Endothelial cell of umbilical vein (primary cell): Measurements from ENCODE around the gene POGK. TPM values are rescaled to one million over a fixed set of nuclear protein-coding genes. Genes with fewer than 3 reads are reported as not detected.

Experiments used
- BruUV-seq: library from RNA; stranded (reverse); fragments of 400-500 nt; replicated peaks from 2 replicates; lab custom pipeline; 2021; lab: Mats Ljungman, UMichigan
- CTCF ChIA-PET: fragments of 300-600, 350-600 bp; sonication (Branson Sonifier 250); formaldehyde crosslinking; loops from one replicate; lab custom pipeline; 2021; ENCODE audit warnings: antibody characterized with exemption, inconsistent platforms; lab: Charles Lee
- POLR2A ChIA-PET: fragments of 300-600, 350-600 bp; sonication (Branson Sonifier 250); formaldehyde crosslinking; loops from one replicate; lab custom pipeline; 2021; ENCODE audit warnings: antibody characterized with exemption, inconsistent platforms; lab: Charles Lee
- DNase-seq: peaks from one replicate; pipeline ENCODE4 v3.0.0-alpha.2; 2011; ENCODE audit warnings: low read depth, low spot score
- FAIRE-seq: peaks from 2 replicates; lab custom pipeline; 2011; peaks lifted over from hg19 to GRCh38; lab: Jason Lieb, UNC
- H2AFZ ChIP-seq: 2 replicates; pipeline ENCODE4 v1.6.0; 2012; ENCODE audit warnings: low read depth, low read length, control low read depth, inconsistent platforms
- H3K27ac ChIP-seq: 2 replicates; pipeline ENCODE4 v1.5.1; 2011; ENCODE audit warnings: low read depth, mild to moderate bottlenecking, control low read depth, low read length, moderate library complexity; ENCODE audit not compliant: insufficient read depth
- H3K27me3 ChIP-seq, 2 experiments: 2 replicates each; pipeline versions ENCODE4 v1.6.0 to v1.6.1; 2011; ENCODE audit warnings: low read length in 2 of 2, mixed read lengths in 1 of 2; ENCODE audit not compliant: control insufficient read depth in 2 of 2, insufficient read depth in 2 of 2
- H3K36me3 ChIP-seq, 2 experiments: 2 replicates in 1 of 2; 3 replicates in 1 of 2; pipeline ENCODE4 v1.5.1; 2011; ENCODE audit warnings: low read length in 2 of 2, mild to moderate bottlenecking in 1 of 2, moderate library complexity in 1 of 2; ENCODE audit not compliant: control insufficient read depth in 2 of 2, insufficient read depth in 2 of 2; ENCODE audit errors: extremely low read depth in 1 of 2
- H3K4me1 ChIP-seq: 3 replicates; pipeline ENCODE4 v1.5.1; 2011; ENCODE audit warnings: mild to moderate bottlenecking, low read length; ENCODE audit not compliant: control insufficient read depth, insufficient read depth; ENCODE audit errors: extremely low read depth
- H3K4me2 ChIP-seq: 2 replicates; pipeline ENCODE4 v1.6.1; 2011; ENCODE audit warnings: low read length, control low read depth, mixed read lengths; ENCODE audit not compliant: insufficient read depth
- H3K4me3 ChIP-seq, 3 experiments: fragments of 200-600 bp in 1 of 3; sonication (generic), shearing (Covaris generic) in 1 of 3; replicated peaks in 1 of 3; 2 replicates each; pipeline ENCODE4 v1.5.1; 2011 to 2016; ENCODE audit warnings: control low read depth in 3 of 3, low read length in 3 of 3, mild to moderate bottlenecking in 2 of 3, inconsistent platforms in 1 of 3, low read depth in 1 of 3, moderate library complexity in 1 of 3; ENCODE audit not compliant: insufficient read depth in 1 of 3
- H3K79me2 ChIP-seq: 2 replicates; pipeline ENCODE4 v1.6.0; 2012; ENCODE audit warnings: low read length, inconsistent platforms; ENCODE audit not compliant: control insufficient read depth, insufficient read depth
- H3K9ac ChIP-seq: replicated peaks from 2 replicates; pipeline ENCODE3; 2011; ENCODE audit warnings: low read length, control low read depth; ENCODE audit not compliant: insufficient read depth; ENCODE audit errors: extremely low read depth
- H3K9me1 ChIP-seq: replicated peaks from 3 replicates; pipeline ENCODE4 v1.6.0; 2011; ENCODE audit warnings: mild to moderate bottlenecking, low read length; ENCODE audit not compliant: control insufficient read depth, insufficient read depth; ENCODE audit errors: extremely low read depth
- H3K9me3 ChIP-seq: replicated peaks from 2 replicates; pipeline ENCODE4 v1.5.1; 2012; ENCODE audit warnings: low read length, inconsistent platforms; ENCODE audit not compliant: control insufficient read depth, insufficient read depth
- H4K20me1 ChIP-seq: replicated peaks from 2 replicates; pipeline ENCODE3; 2011; ENCODE audit warnings: mild to moderate bottlenecking, low read length; ENCODE audit not compliant: control insufficient read depth, insufficient read depth; ENCODE audit errors: extremely low read depth
- CTCF ChIP-seq, 2 donors: IDR thresholded peaks; 1 replicate in 1 of 2; 2 replicates in 1 of 2; pipeline ENCODE4 v1.5.1; 2011; ENCODE audit warnings: low read length in 2 of 2, mild to moderate bottlenecking in 2 of 2, moderate library complexity in 2 of 2, control low read depth in 1 of 2, inconsistent platforms in 1 of 2, low read depth in 1 of 2; ENCODE audit not compliant: insufficient read depth in 1 of 2; ENCODE audit errors: extremely low read depth in 1 of 2
- EZH2 ChIP-seq: IDR thresholded peaks from 2 replicates; pipeline ENCODE4 v1.6.1; 2012; ENCODE audit warnings: borderline replicate concordance, low read depth, mild to moderate bottlenecking, moderate library complexity, low read length, inconsistent platforms; ENCODE audit not compliant: severe bottlenecking
- FOS ChIP-seq: IDR thresholded peaks from 2 replicates; pipeline ENCODE4 v1.6.1; 2011; ENCODE audit warnings: mild to moderate bottlenecking, low read length, moderate library complexity, borderline replicate concordance; ENCODE audit not compliant: insufficient read depth
- GATA2 ChIP-seq: IDR thresholded peaks from 2 replicates; pipeline ENCODE4 v1.7.0; 2011; ENCODE audit warnings: low read depth, mild to moderate bottlenecking, moderate library complexity, mixed read lengths, low read length; ENCODE audit not compliant: insufficient read length, insufficient read depth
- JUN ChIP-seq: IDR thresholded peaks from 2 replicates; pipeline ENCODE4 v1.6.1; 2011; ENCODE audit warnings: borderline replicate concordance, low read depth; ENCODE audit not compliant: insufficient read length, insufficient read depth
- MAX ChIP-seq: IDR thresholded peaks from 2 replicates; pipeline ENCODE4 v1.6.1; 2011; ENCODE audit not compliant: insufficient read depth, insufficient read length
- MYC ChIP-seq: IDR thresholded peaks from one replicate; pipeline ENCODE4 v1.6.1; 2011; ENCODE audit warnings: mild to moderate bottlenecking, low read depth, low read length
- POLR2A ChIP-seq: IDR thresholded peaks from 2 replicates; pipeline ENCODE4 v1.6.1; 2012; ENCODE audit warnings: low read depth, mild to moderate bottlenecking, control low read depth, low read length
- POLR2AphosphoS5 ChIP-seq: IDR thresholded peaks from 2 replicates; pipeline ENCODE4 v1.6.1; 2012; ENCODE audit warnings: low read depth, mild to moderate bottlenecking, control low read depth, low read length, moderate library complexity; ENCODE audit not compliant: insufficient read depth
- dilution Hi-C: fragments of 300-500 bp; cut with MboI; formaldehyde crosslinking; loops from one replicate; pipeline ENCODE4 v1.15.0; 2019; ENCODE audit warnings: low sequenced_read_pairs; ENCODE audit not compliant: extremely low pct_ligation_motif_present
- intact Hi-C: fragments of 100-400 bp; cut with micrococcal nuclease; formaldehyde crosslinking; loops from one replicate; pipeline ENCODE4 v1.10.0; 2022
- polyA plus RNA-seq, 4 experiments: library from polyadenylated mRNA; depleted of rRNA in 3 of 4; stranded (reverse) in 3 of 4; unstranded in 1 of 4; fragments of >200 nt; gene quantifications; 2 replicates each; pipeline versions ENCODE4 v1.2.1 to v1.2.3, GENCODE V29; 2011 to 2012; ENCODE audit warnings: missing spikeins in 1 of 4
- total RNA-seq: library from RNA; stranded (reverse); gene quantifications from 2 replicates; pipeline ENCODE4 v1.2.3, GENCODE V29; 2021

The POGK gene
- total and polyA plus RNA-seq, 2 donors (not counting 3 experiments of a cell fraction or from before 2014, with no cell fraction given): 12.5 to 31.8 TPM

- no TSS peak for BruUV-seq
- dilution Hi-C loops: no loop called here
- no peaks in the 10 kb centered on the region for H3K36me3 ChIP-seq
- H3K9ac ChIP-seq: no peak overlapping the region
- intact Hi-C loops: no loop called here
- H3K27me3 ChIP-seq: peaks cover 16 to 23% of the 10 kb centered on the region in 2 experiments
- DNase-seq (no peak), FAIRE-seq (no peak)
- H3K4me1 ChIP-seq: no peaks in the 10 kb centered on the region
- CTCF ChIA-PET: interaction anchor here (1.0 kb wide), 2 partner anchors 165 to 651 kb away, joined by 3 read pairs; no protein-coding TSS in a partner anchor
- TF ChIP-seq MYC (no peak), POLR2A (no peak), MAX (no peak), CTCF (IDR thresholded peaks at IDR 0.05; ENCODE audit: extremely low read depth in 1 of 2, insufficient read depth in 1 of 2, low read depth in 1 of 2, low read length in 2 of 2) (no peak), EZH2 (no peak), GATA2 (no peak), FOS (no peak), POLR2AphosphoS5 (no peak), JUN (no peak)
- POLR2A ChIA-PET: no interaction called here
- H3K79me2 ChIP-seq: no peaks in the 10 kb centered on the region
- H2AFZ ChIP-seq: no peak overlapping the region
- H4K20me1 ChIP-seq: no peaks in the 10 kb centered on the region
- no peaks in the 10 kb centered on the region for H3K9me1 ChIP-seq
- H3K4me3 ChIP-seq: no peak overlapping the region
- H3K4me2 ChIP-seq: no peak overlapping the region
- H3K9me3 ChIP-seq: no peaks in the 10 kb centered on the region
- no peak overlapping the region for H3K27ac ChIP-seq
Observed at GRCh38 chr1:166888373-166889111, 49.3 kb downstream of the POGK start.
